Endodermal cell (in vitro differentiated cells): ENCODE data around the gene RASL11B. TPM values are rescaled to one million over a fixed set of nuclear protein-coding genes. Genes with fewer than 3 reads are reported as not detected.

ENCODE experiments used
- DNase-seq: peaks from one replicate; pipeline ENCODE4 v3.0.0-alpha.2; 2017
- H3K27ac ChIP-seq: 2 replicates; pipeline ENCODE4 v1.5.1; 2013; ENCODE audit warnings: mild to moderate bottlenecking, low read depth, low read length, moderate library complexity
- H3K27me3 ChIP-seq: 2 replicates; pipeline ENCODE4 v1.6.1; 2013; ENCODE audit warnings: mild to moderate bottlenecking, low read length, moderate library complexity; ENCODE audit not compliant: insufficient read depth, control insufficient read depth, poor library complexity, severe bottlenecking
- H3K36me3 ChIP-seq: 2 replicates; pipeline ENCODE4 v1.7.0; 2013; ENCODE audit warnings: mild to moderate bottlenecking, low read length, moderate library complexity; ENCODE audit not compliant: control insufficient read depth, insufficient read depth
- H3K4me1 ChIP-seq: one replicate; pipeline ENCODE4 v1.7.0; 2013; ENCODE audit warnings: low read length; ENCODE audit not compliant: control insufficient read depth, insufficient read depth
- H3K4me3 ChIP-seq: 2 replicates; pipeline ENCODE4 v1.5.1; 2013; ENCODE audit warnings: mild to moderate bottlenecking, low read length, moderate library complexity
- H3K9ac ChIP-seq: 2 replicates; pipeline ENCODE4 v1.6.1; 2013; ENCODE audit warnings: mild to moderate bottlenecking, low read length, moderate library complexity; ENCODE audit not compliant: poor library complexity, severe bottlenecking; ENCODE audit errors: extremely low read depth
- H3K9me3 ChIP-seq: 2 replicates; pipeline ENCODE4 v1.6.1; 2013; ENCODE audit warnings: mild to moderate bottlenecking, low read length, moderate library complexity; ENCODE audit not compliant: control insufficient read depth
- H3K27ac Mint-ChIP-seq: 2 replicates; pipeline ENCODE4 v1.8.0; 2020; ENCODE audit warnings: mixed read lengths
- H3K27me3 Mint-ChIP-seq: 2 replicates; pipeline ENCODE4 v1.8.0; 2021; ENCODE audit warnings: mild to moderate bottlenecking, mixed read lengths; ENCODE audit not compliant: insufficient read depth
- H3K36me3 Mint-ChIP-seq: 2 replicates; pipeline ENCODE4 v1.8.0; 2020; ENCODE audit warnings: low read depth, mixed read lengths
- H3K4me1 Mint-ChIP-seq: 2 replicates; pipeline ENCODE4 v1.8.0; 2020; ENCODE audit warnings: mixed read lengths
- H3K4me3 Mint-ChIP-seq: 2 replicates; pipeline ENCODE4 v1.8.0; 2020; ENCODE audit warnings: mild to moderate bottlenecking, moderate library complexity, mixed read lengths
- H3K9me3 Mint-ChIP-seq: 2 replicates; pipeline ENCODE4 v1.8.0; 2020; ENCODE audit warnings: mild to moderate bottlenecking, mixed read lengths
- CTCF ChIP-seq: fragments of 200-600 bp; sonication (generic); conservative IDR thresholded peaks from 2 replicates; pipeline ENCODE4 v1.5.0; 2021; ENCODE audit warnings: antibody characterized with exemption, mild to moderate bottlenecking
- WGBS, 2 experiments: methylation state at CpG; one replicate each; pipeline versions ENCODE4 v1.1.5 to v1.1.7; 2013; ENCODE audit warnings: missing lambda C conversion rate in 2 of 2, mixed read lengths in 1 of 2; ENCODE audit not compliant: insufficient coverage in 1 of 2, insufficient read length in 1 of 2; 5-methylcytosine and 5-hydroxymethylcytosine counted together
- total RNA-seq, 2 donors: library from RNA; stranded (reverse); fragmentation: NEBNext Ultra II Directional in 1 of 2; extraction: Animal tissue kit (Norgen Biotek cat#: 25700) in 1 of 2; gene quantifications; 2 replicates in 1 of 2; 3 replicates in 1 of 2; pipeline ENCODE4 v1.2.1, GENCODE V29; 2021

Gene RASL11B
- total RNA-seq, 2 donors from 2014 or later = 7.0 to 12.7 TPM

- 98 to 100% methylated on average over 2 of the region's 2 CpGs for WGBS, 2 experiments
- Mint-ChIP-seq H3K4me1 (peaks cover 30% of the 10 kb centered on the region), H3K4me3 (no peak overlapping the region), H3K9me3 (no peaks in the 10 kb centered on the region), H3K27me3 (no peaks in the 10 kb centered on the region), H3K27ac (no peak overlapping the region), H3K36me3 (no peaks in the 10 kb centered on the region)
- H3K9ac ChIP-seq = no peak overlapping the region
- TF ChIP-seq CTCF = no peak
- DNase-seq = no peak
- no peaks in the 10 kb centered on the region for H3K27me3 ChIP-seq
- no peaks in the 10 kb centered on the region for H3K36me3 ChIP-seq
- no peak overlapping the region for H3K27ac ChIP-seq
- H3K4me1 ChIP-seq = peaks cover 12% of the 10 kb centered on the region
- H3K9me3 ChIP-seq = peaks cover 5% of the 10 kb centered on the region
- H3K4me3 ChIP-seq = no peak overlapping the region
Measured at GRCh38 chr4:52912608-52913007, 50.5 kb downstream of the RASL11B start.

GRCh38 chr4:52914051-52914605 lies 52.0 kb downstream of the RASL11B start:
- WGBS, 2 experiments = 86 to 95% methylated on average over 2 to 3 of the region's 3 CpGs
- H3K27ac Mint-ChIP-seq = no peak overlapping the region

GRCh38 chr4:52915191-52915590 lies 53.1 kb downstream of the RASL11B start:
- Histone ChIP-seq H3K4me1 (peaks cover 30% of the 10 kb centered on the region), H3K27me3 (no peaks in the 10 kb centered on the region), H3K36me3 (no peaks in the 10 kb centered on the region), H3K9me3 (peaks cover 2% of the 10 kb centered on the region), H3K27ac (no peak overlapping the region), H3K4me3 (no peak overlapping the region), H3K9ac (no peak overlapping the region)
- Mint-ChIP-seq H3K36me3 (no peaks in the 10 kb centered on the region), H3K27ac (no peak overlapping the region), H3K4me1 (peaks cover 37% of the 10 kb centered on the region), H3K9me3 (no peaks in the 10 kb centered on the region), H3K4me3 (no peak overlapping the region), H3K27me3 (no peaks in the 10 kb centered on the region)
- no peak for DNase-seq
- no peak for TF ChIP-seq CTCF

More at GRCh38 chr4:52914051-52914605, 52.0 kb downstream of the RASL11B start:
- no peak overlapping the region for H3K9ac ChIP-seq
- peak overlapping the region; percentile 10 for H3K4me3 Mint-ChIP-seq
- H3K4me1 Mint-ChIP-seq = peaks cover 37% of the 10 kb centered on the region
- no peaks in the 10 kb centered on the region for H3K27me3 ChIP-seq
- TF ChIP-seq CTCF = no peak
- H3K36me3 Mint-ChIP-seq = no peaks in the 10 kb centered on the region
- no peak for DNase-seq
- H3K9me3 ChIP-seq = peaks cover 5% of the 10 kb centered on the region
- peaks cover 22% of the 10 kb centered on the region for H3K4me1 ChIP-seq
- no peaks in the 10 kb centered on the region for H3K9me3 Mint-ChIP-seq
- no peak overlapping the region for H3K27ac ChIP-seq
- H3K4me3 ChIP-seq = no peak overlapping the region
- no peaks in the 10 kb centered on the region for H3K27me3 Mint-ChIP-seq
- no peaks in the 10 kb centered on the region for H3K36me3 ChIP-seq
